ENCODE results near the gene CMSS1.

The CMSS1 gene

DNA sequence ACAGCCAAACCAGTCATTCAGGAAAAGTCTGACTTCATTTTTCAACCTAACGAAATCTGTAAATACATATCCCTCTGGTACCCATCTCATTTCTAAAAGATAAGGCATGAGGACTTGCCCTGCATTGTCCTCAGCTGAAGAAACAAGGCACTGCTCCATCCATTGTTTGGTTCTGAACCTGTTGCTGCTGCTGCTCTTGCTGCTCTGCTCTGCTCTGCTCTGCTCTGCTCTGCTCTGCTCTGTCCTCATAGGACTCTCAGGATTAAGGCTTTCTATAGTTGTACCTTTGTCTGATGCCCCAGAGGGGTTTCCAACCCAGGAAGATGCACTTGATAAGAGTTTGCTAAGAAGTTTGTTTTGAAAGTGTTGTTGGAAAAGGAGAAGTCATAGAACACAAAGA lies 38.2 kb downstream of the CMSS1 start:
- no peak for DNase-seq

DNA sequence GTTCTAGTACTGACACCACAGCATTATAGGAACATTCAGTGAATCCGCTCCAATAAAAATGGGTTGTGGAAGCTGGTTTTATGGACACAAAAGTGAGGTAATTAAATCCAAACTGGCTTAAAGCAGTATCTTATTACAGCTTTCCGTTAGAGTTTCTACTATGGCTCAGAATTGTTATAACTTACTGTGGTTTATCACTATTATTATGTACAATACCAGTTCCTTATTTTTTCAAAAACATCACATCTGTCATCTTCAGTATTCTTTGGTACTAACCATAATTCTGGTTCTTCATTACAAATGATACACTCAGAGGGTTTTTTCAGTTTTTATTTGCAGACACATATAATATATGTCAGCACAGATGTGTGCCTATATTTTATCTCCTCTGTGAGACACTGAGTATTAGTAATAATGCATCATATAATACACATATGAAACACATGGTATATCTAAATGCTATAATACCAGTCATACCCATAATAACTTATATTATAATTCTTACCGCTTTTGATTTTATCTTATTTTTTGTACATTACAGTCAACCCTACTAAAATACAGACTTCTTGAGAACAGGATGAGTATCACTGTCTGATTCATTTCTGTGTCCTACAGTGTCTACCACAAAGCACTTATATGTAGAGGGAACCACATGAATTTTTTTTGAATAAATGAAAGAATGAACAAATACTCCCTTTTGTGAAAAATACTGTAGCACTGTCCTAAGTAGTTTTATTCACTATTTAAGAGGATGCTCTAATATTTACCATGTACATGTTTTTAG lies 39.0 kb downstream of the CMSS1 start:
- no peak for DNase-seq

DNA sequence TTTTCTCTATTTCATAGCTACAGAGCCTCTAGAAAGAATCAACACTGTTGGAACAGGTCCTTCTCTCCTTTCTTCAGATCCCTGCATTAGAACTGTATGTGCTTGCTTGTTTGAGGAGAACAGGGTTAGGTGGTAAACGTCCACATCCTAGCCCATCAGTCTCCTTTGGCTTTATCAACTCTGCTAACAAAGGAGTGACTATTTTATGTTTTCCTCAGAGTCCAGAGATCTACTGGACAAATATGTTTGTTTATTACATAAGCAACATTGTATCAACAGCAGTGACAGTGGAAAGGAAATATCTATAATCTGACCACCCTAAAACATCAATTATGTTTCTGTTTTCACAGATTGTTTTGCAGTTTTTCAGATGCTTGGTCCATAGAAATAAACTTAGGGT lies 39.6 kb downstream of the CMSS1 start:
- DNase-seq: no peak

DNA sequence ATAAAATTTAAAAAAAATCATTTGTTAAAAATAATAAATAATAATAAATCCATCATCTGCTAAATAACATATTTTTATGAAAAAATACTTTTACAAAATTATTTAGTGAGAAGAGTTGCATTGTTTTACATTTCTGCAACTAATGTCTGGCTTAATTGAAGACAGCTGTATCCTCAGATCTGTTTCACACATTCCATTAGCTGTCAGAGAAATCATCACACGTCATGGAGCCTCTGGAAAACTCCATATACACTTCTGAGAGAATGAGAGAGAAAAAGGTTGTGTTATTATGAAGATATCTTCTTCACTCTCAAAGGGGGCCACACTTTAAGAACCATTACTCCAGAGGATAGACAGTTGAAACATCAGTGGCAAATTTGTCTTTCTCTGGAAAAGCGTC lies 40.8 kb downstream of the CMSS1 start:
- no peak for DNase-seq

DNA sequence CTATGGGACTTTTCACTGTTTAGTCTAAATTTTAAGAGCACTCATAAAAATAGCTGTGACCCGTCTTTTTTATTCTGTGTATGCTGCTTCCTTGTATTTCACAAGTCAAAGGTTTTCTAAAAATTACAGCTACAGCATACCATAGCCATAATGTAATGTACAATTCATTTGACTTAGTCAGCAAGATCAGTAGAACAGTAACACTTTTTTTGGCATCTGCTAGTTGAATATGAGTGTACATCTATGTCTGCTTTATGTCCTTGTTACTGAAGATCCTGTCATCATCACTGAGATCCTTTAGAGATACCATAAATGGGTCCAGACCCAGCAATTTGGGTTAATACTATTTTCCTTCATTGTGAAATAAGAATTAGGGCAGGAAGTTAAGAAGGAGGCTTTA lies 42.2 kb downstream of the CMSS1 start:
- no peak for DNase-seq

DNA sequence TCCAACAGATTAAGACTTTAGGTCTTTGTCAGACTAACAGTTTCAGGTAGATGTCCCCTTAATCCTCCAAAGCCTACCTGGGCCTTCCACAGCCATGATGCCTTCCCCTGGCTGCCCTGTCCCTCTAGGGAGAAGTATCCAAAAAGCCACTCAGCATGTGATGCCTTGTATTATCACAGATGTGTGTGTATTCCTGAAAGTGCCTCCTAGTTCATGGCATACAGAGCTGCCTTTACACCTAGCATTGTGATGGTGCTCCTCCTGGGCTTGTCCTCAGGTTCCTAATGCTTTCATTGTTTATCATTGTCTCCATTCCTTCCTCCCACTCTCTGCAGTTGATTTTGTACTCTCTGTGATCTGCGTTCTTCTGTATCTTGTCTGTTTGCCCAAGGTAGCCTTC lies 43.6 kb downstream of the CMSS1 start:
- no peak for DNase-seq

DNA sequence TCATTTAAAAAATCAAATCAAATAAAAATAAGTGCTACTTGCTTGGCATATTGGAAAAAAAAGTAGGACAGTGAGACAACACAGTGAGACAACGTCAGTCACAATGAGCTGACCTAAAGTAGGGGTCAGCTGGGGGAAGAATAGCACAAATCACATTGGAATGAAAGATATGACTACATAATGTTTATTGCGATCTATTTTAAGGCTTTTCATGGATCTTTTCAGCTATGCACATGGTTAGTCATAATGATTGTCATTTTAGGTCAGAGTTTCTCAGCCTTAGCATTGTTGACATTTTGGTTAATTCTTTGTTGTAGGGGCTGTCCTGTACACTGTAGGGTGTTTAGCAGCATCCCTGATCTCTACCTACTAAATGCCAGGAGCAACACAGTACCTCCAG lies 44.5 kb downstream of the CMSS1 start:
- no peak for DNase-seq

DNA sequence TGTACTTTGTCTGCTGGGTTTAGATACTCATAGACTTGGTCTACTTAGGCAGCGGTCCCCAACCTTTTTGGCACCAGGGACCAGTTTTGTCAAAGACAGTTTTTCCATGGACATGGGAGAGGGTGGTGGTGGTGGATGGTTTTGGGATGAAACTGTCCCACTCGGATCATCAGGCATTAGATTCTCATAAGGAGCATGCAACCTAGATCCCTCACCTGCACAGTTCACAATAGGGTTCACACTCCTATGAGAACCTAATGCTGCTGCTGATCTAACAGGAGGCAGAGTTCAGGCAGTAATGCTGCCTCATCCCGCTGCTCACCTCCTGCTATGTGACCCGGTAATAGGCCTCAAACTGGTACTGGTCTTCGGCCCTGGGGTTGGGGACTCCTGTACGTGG lies 45.3 kb downstream of the CMSS1 start:
- no peak for DNase-seq

DNA sequence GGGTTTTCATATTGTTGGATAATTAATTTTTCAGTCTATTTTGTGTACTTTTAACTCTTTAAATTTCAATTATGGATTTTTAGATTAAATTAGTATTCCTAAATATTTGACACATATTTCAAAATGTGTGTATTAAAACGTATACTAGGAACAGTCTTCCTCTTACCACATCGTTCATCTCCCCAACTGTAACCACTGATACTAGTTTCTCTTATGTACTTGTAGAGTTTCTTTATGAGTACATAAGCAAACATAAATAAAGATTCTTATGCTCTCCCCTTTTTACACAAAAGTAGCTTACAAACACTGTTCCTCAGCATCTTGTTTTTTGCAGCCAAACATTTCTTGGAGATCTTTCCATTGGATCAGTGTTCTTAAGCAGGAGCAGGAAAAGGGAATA lies 45.9 kb downstream of the CMSS1 start:
- DNase-seq: no peak

DNA sequence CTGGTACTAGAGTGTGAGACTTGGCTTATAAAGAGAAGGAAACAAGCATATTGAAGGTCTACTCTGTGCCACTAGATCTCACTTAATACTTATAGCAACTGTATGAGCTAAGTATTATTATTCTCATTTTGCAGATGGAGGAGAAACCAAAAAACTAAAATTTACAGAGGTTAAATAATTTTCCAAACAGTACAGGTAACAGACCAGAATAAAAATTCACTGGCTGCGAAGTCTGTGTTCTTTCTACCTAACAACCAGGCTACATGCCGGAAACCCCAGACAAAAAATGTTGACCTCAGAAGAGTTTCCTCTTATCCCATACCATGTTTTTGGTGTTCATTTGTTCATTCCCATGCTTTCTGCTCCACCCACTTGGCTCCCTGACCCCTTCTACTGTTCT lies 46.6 kb downstream of the CMSS1 start:
- DNase-seq: no peak

DNA sequence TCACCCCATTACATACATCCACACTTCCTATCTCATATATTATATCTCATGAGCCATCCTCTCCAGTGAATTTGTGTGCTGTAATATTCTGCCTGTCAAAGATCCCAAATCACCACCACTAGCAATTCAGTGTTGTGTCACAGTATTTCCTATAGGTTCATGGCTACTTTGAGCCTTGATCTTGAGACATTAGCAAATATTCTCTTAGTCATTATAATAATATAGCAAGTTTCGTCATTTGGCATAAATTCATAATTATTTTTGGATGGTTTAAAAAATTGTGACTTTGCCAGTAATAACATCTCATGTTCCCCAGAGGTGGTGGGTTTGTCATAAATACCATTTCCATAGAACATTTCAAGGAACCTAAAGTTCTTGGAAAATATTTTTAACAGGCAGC lies 47.7 kb downstream of the CMSS1 start:
- no peak for DNase-seq

DNA sequence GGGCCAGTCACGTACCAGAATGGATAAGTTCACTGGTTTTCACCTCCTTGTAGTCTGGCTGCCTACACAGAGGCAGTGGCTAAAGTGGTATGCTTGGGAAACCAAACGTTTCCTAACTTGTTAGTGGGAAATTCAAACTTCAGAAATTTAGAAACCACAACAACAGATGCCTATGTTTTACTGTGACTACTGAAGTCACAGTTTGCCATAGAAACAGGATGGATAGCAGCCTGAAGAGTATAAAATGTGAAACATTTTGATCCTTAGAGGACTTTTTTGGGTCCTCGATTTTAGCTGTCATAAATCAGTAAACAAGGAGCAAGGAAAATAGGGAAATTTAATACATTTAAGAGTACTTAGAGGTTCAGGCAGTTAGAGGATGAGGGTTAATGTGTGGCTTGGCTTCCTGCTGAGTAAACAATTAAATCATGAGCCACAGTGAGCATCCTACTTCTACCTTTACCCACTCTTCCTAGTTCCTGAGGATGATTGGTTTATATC lies 48.6 kb downstream of the CMSS1 start:
- DNase-seq: no peak

DNA sequence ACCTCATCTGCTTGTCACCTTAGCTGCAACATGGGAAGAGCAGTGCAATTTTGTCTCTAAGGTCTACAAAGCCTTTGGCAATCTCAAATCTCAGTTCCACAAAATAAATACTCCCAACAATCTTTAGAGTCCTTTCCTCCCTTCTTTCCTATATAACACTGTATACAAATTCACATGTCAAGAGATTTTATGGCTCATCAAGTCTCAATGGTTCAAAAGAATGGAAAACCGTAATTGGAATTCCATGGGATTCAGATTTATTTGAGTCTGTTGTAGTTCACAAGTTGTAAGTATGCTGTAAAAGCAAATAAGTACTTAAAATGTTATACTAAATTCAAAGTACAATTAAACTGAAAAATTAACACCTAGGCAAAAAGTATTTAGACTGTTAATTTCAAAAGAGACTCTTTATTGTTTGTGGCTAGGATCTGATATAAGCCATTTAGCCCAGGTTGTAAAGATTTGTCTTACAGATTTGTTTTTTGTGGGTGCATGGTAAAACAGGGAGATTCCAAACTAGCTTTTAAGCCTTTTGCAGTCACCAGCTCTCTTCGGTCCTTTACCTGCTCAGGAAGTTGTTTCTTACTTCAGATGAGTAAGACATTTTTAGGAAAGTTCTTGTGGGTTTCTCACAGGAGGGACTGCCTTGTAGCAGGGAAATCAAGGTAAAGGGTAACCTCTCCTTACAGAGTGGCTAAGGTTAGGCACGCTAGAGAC lies 50.1 kb downstream of the CMSS1 start:
- DNase-seq: no peak

DNA sequence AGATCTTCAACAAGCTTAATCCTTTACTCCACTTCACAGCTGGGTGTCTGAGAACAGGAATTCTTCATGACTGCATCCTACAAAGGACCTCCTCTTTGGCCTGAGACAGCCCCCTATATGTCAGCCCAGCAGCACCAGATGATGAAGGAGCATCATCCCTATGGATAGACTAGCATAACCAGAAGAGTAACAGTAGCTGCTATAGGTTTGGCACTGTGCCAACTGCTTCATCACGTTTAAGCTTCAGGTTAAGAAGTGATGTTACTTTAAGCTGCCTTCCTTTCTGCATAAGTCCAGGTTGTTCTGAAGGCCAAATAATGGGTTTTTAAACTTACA lies 50.6 kb downstream of the CMSS1 start:
- no peak for DNase-seq

DNA sequence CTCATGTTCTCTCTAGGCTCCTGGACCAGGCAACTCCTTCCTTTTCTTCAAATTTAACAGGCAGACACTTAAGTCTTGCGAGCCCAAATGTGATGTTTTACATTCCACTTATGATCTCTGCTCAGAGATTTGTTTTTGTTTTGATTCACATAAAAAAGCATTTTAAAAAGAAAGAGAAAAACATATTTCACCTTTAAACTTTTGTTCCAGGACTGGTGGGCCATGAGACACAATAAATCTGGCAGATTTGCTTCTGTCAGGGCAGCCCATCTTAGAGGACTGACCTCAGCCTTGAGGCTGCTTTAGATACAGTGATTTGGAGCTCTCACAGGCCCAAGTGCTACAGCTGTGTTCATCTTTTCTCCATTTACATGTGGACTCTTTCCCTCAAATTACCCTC lies 52.0 kb downstream of the CMSS1 start:
- DNase-seq: no peak

DNA sequence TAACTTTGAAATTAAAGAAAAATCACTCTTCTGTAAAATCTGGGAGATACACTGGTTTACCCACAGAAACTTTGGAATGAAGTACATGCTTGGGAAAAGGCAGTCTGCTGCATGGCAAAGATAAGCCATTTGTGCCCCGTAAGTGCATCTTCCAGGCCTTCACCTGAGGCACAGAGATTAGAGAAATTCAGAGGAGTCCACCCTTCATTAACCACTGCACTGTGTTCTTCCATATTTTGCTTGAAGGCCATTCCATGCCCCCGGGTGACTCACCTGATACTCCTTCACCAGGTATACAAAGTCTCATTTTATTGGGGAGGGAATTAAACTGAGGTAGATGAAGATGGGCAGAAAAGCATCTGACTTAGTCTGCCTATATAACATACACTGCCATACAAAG lies 53.0 kb downstream of the CMSS1 start:
- DNase-seq: no peak

DNA sequence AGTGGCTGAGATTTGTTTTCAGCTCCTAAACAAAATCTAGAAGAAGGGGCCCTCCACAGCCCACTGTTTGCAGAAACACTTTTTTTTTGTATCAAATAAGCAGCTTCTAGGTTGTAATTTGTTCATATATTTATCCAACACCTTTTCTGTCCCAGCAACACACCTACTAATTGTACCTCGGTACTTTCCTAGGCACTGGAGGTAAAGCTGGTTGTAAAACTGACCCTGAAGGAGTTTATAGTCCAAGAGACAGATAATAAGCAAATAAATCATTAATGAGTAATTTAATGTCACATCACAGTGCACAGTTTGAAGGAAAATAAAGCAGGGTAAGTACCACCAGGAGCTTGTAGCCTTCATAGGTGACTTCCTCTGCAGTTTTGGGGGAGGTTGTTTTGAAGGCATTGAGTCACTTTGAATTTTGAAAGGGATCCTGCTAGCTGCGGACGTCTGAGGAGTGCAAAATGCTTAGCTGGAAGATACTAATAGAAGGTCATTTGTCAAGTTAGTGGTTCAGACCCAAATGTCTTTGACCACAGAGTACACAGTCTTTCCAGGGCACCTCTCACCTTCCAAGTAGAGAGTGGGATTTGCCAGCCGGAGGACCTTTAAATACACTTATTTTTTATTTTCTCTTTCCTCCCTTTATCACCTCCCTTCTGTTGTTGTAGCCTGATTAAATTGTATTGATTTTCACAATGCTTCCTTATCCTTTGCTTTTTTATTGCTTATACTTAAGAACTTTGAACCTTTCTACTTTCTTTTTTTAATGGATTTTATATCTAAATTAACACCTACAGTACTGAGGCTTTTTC lies 53.8 kb downstream of the CMSS1 start:
- DNase-seq: no peak

DNA sequence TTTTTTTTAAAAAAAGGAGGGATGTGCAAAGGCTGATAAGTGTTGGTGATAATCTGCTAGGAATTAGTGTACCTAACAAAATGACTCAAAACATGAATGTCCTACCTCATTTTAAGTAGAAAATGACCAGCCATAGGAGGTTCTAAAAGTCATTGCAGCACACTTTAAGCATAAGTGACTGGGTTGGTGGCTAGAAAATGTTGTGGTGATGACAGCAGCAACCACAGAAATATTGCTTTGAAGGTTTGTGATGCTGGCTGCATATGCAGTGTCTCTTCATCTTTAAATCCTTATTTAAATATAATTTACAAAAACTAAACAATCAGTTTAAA lies 55.2 kb downstream of the CMSS1 start:
- no peak for DNase-seq

DNA sequence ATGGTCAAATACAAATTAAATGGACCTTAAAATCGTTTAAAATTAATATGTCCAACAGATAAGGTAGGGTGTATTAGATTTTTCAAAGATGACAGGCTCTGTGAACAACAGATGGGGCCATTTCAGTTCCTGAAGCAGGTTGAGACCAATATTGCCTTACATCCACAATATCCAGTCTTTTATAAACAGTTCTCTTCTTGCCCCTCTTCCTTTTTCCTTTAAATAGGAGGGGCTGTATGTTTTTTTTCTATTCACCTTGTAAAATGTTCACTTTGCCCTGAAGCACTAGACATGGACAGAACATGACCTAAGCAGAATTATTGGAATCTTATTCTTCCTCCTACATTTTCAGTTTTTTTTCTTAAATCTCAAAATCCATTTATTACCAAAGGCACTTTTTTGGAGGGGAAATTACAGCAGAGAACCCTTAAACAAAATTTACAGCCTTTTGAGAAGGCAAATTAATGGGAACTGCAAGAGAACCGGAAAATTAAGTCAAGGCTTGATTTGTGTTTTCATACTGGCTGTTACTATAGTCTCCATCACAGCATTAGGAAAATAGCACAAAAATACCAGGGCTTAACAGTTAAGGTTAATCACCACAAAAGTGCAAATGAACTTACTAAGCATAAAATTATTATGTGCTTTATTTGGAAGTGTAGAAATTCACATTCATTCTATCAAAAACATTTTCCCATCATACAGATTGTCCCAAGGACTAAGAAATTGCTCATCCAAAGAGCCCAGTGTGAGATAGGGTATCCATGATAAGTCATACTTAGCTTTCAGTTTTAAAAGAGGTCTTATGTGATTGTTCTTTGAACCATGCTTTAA lies 55.8 kb downstream of the CMSS1 start:
- no peak for DNase-seq

DNA sequence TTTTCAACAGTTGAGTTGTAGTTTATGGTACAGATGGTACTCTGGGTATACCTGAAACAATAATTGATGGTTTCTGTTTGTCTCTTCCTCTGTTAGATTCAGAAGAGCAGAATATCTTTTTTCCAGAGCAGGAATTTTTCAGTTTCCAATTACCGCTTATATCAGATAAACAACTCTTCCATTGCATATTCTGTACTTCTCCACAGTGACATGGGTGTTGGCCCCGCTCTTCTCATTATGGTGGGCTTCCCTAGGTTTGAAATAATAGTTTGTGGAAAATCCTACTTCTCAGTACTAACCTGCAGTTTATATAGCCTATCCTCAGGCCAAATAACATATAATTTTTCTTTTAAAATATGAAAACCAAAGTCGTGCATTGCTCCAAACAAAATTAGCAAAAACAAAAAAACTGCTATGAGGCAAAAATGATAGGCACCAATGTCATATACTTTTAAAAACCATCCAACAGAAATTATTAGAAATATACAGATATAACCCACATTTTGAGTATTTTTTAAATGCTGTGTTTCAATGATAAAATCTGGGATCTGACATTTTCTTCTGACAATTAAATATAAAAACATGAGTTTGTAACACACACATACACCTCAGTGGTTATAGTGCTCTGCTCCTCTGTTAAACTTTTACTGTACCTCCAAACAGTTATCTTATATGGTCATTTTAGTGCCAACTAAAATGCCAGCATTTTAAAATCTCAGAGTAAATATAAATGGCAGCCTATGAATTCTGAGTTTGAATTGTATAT lies 56.8 kb downstream of the CMSS1 start:
- no peak for DNase-seq

DNA sequence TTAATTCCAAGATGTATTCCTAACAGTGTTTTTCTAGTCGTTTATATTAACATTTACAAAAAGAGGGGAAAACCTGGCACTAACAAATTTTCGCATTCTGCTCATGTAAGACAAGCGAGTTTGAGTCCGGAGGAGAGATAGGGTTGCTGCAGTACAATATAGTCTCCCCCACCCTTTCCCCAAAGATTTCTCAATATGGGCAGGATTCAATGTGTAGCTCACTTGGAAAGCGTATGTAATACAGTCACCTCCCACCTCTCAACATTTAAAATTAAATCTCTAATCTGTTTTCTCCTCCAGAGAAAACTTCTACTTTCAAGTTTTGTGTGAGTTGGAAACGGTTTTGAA lies 57.9 kb downstream of the CMSS1 start:
- peak; percentile 20 for DNase-seq

Measured in NCI-H526 treated with DMSO at 0.1 percent for 48 hours (cell line).